HG02943 (cell line): ENCODE data around the gene ING3.
"Not testable (repeated sequence)": the region's sequence is repeated elsewhere in the genome, so short reads cannot be mapped to it uniquely, and the experiment has no call there.

Source experiments
- ATAC-seq: cut with Tn5 transposase; IDR thresholded peaks from one replicate; pipeline ENCODE4 v1.9.1; 2021; ENCODE audit warnings: mild to moderate bottlenecking, low read depth, moderate library complexity; ENCODE audit not compliant: unreplicated experiment

ING3 gene

DNA sequence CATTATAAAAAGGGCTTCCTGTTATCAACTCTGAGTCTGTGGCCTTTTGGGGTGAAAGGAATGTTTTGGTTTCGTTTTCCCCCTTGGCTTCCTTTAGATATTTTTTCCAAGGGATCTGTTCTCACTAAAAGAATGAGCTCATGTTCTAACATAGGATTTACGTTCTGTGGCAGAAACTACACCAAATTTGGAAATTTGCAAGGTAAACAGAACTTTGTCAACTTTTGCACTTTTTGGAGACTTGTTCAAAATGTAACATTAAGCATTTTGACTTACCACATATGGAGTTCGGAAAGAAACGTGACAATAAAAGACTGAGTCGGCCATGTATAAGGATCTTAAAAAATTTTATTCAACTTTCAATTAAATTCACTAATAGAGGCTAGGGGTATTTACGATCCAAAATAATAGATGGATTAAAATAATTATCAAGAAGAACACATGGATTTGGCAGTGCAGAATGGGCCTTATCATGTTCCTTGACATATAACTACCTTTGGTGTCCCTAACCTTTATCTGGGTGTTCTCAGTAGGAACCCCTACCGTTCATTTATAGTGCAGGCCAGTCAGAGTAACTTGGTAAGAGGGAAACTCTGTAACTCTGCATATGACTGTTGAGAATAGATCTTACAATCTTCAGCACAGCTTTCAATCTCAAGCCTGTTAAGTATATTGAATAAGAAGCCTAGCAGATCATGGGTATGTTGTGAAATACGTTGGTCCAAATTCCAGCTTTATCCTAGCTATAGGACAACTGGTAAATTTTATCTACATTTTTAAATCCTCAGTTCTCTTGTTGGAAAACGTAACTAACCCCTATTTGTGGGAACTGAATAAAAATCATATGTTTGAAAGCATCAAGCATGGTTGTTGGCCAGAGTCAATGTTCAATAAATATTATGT lies 49.8 kb downstream of the ING3 start:
- ATAC-seq = no peak

DNA sequence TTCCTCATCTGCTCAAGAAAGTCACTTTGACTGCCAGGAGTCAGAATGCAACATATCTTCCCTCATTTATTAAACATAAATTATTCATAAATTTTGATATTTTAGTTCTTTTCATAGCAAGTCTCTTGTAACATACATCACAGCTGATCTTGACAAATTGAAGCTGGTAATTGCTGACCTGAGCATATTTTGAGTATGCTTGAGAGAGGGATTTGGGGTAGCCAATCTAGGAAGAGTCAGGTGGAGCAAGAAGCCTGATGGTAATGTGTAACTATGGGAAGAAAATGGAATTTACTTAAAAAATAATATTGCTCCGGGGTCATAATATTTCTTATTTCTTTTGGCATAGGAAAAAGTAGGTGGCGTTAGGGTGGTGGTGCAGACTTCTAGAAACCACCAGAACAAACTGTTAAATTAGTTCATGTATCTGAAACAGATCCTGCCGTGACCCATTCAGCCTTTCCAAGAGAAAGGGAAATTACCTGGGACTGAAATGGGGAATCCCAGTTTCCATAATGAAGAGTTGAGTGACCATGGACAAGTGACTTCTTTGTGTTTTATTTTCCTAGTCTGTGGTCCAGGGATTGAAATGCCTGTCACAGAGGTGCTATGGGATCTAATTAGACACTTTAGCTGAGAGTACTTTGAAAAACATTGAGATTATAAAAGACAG lies 50.8 kb downstream of the ING3 start:
- no peak for ATAC-seq

GRCh38 chr7:121002048-121002756 lies 51.6 kb downstream of the ING3 start:
- ATAC-seq = no peak

- no peak for ATAC-seq
Measured at GRCh38 chr7:121002757-121003200, 52.2 kb downstream of the ING3 start.

DNA sequence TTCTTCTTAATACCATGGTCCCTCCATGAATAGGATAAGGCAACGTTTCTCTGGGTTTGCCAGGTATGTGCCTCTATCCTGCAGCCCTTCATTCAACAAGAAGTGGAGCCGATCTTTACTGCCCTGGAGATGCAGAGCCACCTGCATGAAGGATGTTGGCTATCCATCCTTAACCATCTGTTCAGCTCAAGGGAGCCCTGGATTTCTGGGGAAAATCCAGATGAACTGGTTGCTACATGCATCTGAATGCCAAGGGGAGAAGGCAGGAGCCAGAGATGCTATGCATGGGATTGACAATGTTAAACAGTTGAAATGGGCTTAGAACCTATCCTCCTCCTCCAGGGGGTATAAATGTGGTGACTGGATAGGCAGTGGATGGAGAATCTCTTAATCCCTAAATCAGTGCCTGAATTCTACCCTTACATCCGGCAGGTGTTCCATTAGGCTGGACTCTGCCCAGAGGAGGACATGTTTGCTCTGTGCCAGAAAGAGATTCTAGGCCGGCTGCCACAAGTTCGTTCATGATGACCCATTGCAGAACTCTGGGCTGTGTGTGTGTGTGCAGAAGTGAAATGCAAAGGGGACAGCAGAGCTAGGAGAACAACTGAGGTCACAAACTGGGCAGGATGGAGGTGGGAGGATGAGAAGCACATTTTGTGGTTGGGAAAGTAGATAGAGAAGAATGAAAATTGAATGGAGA lies 53.6 kb downstream of the ING3 start:
- ATAC-seq = no peak

- ATAC-seq = not testable (repeated sequence)
Measured at GRCh38 chr7:121005058-121005457, 54.5 kb downstream of the ING3 start.

DNA sequence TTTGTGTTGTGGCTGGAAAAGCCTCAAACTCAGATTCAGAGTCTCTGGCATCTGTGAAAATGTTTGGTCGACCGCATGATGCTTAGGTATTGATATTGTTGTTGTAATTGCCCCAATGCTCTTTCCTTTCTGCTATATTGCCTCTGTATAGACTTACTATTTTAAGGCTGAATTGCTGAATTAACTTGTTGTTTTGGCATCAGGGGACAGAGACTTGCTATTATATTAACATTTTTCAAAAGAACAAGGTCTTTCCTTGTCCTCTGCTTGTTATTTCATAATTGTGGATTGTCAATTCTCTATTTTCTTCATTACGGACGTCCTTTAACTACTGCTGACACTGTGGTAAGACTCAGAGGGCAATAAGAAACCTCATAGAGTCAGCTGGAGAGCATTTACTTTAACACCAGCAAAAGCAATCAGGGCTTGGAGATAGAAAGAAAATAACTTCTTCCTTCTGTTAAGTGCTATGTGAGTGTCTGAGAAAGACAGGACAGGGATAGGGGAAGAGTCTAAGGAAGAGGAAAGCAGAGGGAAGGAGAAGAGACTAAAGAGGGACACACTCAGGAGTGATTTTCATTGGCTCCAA lies 55.5 kb downstream of the ING3 start:
- ATAC-seq = no peak

DNA sequence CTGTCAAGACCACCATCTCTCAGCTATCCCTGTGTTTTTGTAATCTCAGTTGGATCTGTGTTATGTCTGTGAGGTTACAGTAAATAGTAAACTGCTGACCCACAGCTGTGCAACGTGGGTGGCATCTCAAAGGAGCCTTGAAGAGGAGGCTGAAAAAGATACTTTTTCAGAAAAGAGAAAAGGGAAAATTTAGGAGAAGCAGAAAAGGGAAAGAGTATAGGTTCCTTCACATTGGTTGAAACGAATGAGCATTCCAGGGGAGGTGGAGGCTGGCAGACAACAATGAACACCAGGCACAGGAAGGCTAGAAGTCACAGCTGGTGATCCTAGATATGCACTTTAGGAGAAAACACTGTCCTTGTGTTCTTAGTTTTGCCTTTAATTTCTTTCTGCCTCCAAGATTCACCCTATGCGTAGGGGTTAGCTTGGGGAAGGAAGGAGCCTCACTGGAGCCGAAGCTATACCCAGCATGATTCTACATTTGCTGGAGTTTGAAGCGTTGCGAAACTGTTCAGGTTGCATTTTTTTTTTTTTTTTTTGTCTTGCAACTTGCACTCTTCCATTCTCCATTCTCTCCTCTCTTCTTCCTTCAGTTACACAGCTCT lies 56.2 kb downstream of the ING3 start:
- ATAC-seq = no peak

DNA sequence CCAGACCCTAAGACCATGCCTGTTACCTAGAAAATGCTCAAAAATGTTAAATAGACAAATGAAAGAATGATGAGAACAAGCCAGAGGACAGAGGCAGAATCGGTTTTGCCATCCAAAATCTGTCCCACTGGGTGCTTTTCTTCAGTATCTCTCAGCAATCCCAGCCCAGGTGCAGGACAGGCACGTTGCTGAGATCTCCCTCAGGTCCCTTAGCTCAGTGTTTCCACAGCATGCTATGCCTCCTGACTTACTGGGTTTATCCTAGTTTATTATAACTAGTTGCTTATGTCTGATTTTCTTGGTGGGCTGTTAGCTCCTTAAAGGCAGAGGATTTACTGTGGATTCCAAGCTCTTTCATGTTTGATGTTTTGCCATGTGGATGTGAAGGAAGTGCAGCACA lies 58.2 kb downstream of the ING3 start:
- no peak for ATAC-seq

DNA sequence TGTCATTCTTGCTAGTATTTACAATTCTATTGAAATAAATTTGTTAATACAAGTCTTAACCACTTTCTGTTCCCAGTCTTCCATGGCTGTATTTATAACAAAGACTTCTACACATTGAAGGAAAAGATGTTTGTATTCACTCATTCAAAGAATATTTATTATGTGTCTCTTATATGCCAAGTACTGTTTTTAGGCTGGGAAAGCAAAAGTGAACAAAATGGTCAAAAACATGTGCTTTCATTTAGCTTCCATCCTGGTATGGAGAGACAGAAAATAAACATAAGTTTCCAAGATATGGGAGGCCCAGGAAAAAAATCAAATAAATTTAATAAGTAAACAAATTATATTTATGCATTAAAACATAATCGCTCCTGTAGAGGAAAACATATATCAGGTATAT lies 60.8 kb downstream of the ING3 start:
- ATAC-seq = no peak

- ATAC-seq = no peak
Measured at GRCh38 chr7:121012170-121012874, 61.7 kb downstream of the ING3 start.

GRCh38 chr7:121012919-121013318 lies 62.3 kb downstream of the ING3 start:
- ATAC-seq = no peak

DNA sequence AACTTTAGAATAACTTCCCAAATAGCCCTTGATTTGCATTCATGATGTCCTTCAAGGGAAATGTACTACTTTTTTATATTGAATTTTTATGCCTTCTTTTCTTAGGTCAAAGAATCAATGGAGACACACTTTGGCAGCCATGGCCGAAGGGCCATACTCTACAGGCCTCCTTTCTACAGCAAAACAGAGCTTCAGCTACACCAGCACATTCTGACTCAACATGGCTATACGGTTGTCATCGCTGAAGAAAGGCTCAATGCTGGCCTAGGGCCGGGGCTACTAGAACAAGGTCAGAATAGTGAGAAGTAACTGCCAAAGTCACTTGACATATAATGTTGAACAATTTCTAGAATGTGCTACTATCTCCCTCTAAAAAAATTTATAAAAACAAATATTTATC lies 65.0 kb downstream of the ING3 start:
- ATAC-seq = no peak

DNA sequence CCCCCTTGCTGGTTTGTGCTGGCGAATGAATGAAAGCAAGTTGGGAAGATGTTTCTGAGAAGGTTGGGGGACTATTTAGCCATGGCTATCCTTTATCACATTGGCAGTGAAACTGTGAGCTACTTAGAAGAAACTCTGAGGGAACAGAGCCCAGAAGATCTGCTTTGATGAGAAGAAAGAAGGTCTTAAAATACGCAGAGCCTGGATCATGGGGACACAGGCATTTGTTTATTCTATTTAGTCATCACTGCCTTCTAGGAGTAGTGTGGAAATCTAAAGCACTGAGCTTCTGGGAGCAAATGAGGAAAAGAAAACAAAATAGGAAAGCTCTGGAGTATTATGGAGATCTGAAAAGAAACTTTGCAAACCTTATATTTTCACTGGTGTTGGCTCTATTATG lies 66.4 kb downstream of the ING3 start:
- ATAC-seq = no peak

GRCh38 chr7:121017586-121017985 lies 67.0 kb downstream of the ING3 start:
- no peak for ATAC-seq

GRCh38 chr7:121019018-121019417 lies 68.4 kb downstream of the ING3 start:
- ATAC-seq = no peak

GRCh38 chr7:121020249-121020988 lies 69.8 kb downstream of the ING3 start:
- no peak for ATAC-seq
